Measurements from ENCODE around the gene OSBP2. TPM values are rescaled to one million over a fixed set of nuclear protein-coding genes. Genes with fewer than 3 reads are reported as not detected.
"Not testable (repeated sequence)": the region's sequence is repeated elsewhere in the genome, so short reads cannot be mapped to it uniquely, and the experiment has no call there.

Gene OSBP2
- total RNA-seq, 1 experiment from 2014 or later = 22.5 TPM

- no peak for DNase-seq (ENCODE audit: low read depth)
Measured at GRCh38 chr22:30718491-30718890, 23.8 kb downstream of the OSBP2 start.

- no peak for DNase-seq (ENCODE audit: low read depth)
Measured at GRCh38 chr22:30718938-30719337, 24.3 kb downstream of the OSBP2 start.

GRCh38 chr22:30720263-30720837 is 25.7 kb downstream of the OSBP2 start:
- no peak for DNase-seq (ENCODE audit: low read depth)

GRCh38 chr22:30721741-30722140 is 27.1 kb downstream of the OSBP2 start:
- DNase-seq (ENCODE audit: low read depth) = no peak

DNA sequence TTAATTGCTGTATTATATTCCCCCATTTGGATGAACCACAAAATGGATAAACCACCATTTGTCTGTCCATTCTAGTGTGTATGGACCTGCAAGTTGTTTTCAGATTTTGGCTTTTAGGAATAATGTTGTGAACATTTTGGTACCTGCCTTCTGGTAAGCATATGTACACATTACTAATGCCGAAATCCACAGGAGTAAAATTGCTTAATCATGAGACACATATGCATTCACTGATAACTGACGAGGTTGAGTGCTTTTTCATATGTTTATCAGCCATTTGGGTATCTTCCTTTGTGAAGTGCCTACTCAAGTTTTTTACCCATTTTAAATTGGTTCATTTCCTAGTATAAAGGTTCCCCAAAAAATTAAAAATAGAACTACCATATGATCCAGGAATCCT is 34.2 kb downstream of the OSBP2 start:
- no peak for DNase-seq (ENCODE audit: low read depth)

- DNase-seq (ENCODE audit: low read depth) = peak; percentile 21
Measured at GRCh38 chr22:30731658-30732057, 37.0 kb downstream of the OSBP2 start.

GRCh38 chr22:30732426-30732825 is 37.8 kb downstream of the OSBP2 start:
- no peak for DNase-seq (ENCODE audit: low read depth)

DNA sequence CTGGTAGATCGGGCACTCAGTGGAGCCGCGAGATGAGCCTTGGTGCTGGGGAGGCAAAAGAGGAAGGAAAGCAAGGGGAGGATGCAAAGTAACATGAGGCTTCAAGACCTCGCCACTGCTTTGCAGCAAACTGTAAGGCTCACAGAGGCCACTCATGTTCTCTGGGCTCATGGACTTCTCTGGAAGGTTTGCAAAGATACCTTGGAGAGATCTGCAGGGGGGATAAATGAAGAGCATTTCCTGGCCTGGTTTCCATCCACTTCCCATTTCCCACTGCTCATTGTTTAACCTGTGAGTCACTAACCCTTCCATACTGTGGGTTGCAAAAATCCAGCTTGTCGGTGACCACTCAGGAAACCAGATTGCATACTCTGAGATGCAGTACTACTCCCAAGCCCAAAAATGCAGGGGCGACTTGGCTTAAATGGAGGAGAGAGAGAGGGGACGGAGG is 38.5 kb downstream of the OSBP2 start:
- DNase-seq (ENCODE audit: low read depth) = peak; percentile 85

DNA sequence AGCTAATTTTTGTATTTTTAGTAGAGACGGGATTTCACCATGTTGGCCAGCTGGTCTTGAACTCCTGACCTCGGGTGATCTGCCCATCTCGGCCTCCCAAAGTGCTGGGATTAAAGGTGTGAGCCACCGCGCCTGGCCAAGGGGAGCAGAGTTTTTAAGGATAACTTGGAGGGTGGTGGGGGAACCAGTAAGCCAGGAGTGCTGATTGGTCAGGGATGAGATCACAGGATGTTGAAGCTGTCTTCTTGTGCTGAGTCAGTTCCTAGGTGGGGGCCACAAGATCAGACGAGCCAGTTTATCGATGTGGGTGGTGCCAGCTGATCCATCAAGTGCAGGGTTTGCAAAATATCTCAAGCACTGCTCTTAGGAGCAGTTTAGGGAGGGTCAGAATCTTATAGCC is 45.3 kb downstream of the OSBP2 start:
- DNase-seq (ENCODE audit: low read depth) = peak; percentile 58

DNA sequence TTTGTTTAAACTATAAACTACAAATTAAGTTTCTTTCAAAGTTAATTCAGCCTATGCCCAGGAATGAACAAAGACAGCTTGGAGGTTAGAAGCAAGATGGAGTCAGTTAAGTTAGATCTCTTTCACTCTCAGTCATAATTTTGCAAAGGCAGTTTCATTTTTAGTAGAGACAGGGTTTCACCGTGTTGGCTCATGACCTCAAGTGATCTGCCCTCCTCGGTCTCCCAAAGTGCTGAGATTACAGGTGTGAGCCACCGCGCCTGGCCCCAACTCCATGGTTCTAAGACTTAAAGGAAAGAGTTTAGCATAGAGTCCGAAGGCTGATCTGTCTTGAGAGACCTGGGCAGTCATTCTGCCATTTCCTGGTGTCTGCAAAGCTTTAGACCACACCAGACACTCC is 45.8 kb downstream of the OSBP2 start:
- not testable (repeated sequence) for DNase-seq (ENCODE audit: low read depth)

DNA sequence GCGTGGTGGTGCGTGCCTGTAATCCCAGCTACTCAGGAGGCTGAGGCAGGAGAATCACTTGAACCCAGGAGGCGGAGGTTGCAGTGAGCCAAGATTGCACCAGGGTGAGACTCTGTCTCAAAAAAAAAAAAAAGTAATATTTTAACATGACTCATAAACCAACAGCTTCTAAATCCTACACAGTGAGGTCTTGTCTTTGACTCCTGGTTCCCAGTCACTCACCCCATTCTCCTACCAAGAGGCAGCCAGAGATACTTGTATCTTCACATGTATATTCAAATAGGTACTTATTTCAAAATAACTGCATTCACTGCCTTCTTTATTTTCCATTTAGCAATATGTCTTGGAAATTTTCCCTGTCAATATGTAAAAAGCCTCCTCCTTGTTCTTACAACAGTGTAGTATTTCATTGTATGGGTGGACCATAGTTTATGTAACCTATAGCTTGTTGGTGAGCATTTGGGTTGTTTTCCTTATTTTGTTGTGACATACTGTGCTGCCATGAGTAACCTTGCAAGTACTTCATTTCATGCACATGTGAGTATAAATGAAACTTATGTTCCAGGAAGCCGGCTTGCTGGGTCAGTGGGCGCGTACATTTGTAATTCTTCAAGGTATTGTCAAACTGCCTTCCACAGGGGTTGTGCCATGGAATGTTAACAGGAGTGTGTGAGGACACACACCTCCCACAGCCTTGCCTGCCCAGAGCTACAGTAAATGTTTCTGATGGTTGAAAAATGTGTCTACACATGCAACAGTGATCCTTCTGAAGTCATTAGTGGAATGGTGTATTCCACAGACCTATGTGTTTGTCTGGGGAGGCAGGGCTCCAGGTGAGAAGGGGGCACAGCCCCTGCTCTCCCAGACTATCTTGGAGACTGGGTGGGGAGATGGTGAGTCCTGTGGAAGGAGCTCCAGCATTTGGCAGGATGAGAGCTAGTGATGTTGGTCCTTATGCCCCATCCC is 47.9 kb downstream of the OSBP2 start:
- peak; percentile 66 for DNase-seq (ENCODE audit: low read depth)

- no peak for DNase-seq (ENCODE audit: low read depth)
Measured at GRCh38 chr22:30743257-30744020, 48.8 kb downstream of the OSBP2 start.

DNA sequence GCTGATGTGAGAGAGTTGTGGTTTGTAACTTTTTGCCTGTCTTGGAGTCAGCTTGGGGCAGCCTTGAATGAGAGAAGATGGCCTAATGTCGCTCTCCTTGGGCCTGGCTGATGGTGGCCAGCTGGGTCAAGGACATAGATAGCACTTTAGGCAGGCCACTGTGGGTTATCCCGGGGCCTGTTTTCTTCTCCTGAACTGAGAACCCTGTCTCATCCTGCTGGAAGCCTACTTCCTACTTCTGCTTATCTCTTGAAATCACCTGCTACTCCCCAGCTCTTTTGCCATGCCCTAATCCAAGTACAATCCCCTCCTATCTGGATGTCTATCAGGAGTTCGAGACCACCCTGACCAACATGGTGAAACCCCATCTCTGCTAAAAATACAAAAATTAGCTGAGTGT is 49.5 kb downstream of the OSBP2 start:
- DNase-seq (ENCODE audit: low read depth) = no peak

DNA sequence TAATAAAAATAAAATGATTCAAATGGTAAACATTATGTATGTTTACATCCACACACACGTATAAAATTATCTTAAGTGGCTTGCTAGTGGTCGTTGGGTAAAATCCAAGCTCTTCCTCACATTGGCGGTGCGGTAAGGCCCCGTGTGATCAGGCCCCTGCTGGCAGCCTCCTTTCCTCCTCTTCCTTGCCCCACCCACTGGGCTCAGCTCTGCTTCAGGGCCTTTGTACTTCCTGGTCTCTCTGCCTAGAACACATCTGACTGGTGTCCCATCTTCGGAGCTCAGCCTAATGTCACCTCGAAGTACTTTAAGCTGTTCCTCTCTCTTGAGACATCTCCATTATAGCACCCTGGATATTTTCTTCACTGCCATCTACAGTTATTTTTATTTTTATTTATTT is 52.8 kb downstream of the OSBP2 start:
- DNase-seq (ENCODE audit: low read depth) = no peak

- no peak for DNase-seq (ENCODE audit: low read depth)
Measured at GRCh38 chr22:30749272-30749671, 54.6 kb downstream of the OSBP2 start.

GRCh38 chr22:30749849-30750248 is 55.2 kb downstream of the OSBP2 start:
- no peak for DNase-seq (ENCODE audit: low read depth)

- DNase-seq (ENCODE audit: low read depth) = no peak
Measured at GRCh38 chr22:30751529-30751928, 56.9 kb downstream of the OSBP2 start.

GRCh38 chr22:30752771-30753170 is 58.1 kb downstream of the OSBP2 start:
- DNase-seq (ENCODE audit: low read depth) = no peak

- no peak for DNase-seq (ENCODE audit: low read depth)
Measured at GRCh38 chr22:30753701-30754100, 59.0 kb downstream of the OSBP2 start.

DNA sequence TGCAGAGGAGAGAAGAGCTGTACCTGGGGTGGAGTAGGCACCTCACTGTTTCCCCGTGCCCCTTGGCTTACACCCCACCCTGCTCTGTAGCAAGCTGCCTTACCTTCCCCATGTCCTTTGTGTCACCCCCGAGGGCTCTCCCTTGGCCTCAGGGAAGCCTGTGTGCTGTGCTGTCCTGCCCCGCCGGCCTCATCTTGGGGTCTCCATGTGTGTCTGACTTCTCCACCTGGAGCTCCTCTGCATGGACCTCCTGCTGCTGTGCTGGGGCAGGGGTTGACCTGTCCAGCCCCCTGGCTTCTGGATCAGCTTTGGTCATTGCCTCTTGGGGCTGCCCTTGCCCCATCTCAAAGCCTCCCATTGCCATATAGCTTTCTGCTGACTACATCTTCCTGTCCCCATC is 59.8 kb downstream of the OSBP2 start:
- DNase-seq (ENCODE audit: low read depth) = no peak

DNA sequence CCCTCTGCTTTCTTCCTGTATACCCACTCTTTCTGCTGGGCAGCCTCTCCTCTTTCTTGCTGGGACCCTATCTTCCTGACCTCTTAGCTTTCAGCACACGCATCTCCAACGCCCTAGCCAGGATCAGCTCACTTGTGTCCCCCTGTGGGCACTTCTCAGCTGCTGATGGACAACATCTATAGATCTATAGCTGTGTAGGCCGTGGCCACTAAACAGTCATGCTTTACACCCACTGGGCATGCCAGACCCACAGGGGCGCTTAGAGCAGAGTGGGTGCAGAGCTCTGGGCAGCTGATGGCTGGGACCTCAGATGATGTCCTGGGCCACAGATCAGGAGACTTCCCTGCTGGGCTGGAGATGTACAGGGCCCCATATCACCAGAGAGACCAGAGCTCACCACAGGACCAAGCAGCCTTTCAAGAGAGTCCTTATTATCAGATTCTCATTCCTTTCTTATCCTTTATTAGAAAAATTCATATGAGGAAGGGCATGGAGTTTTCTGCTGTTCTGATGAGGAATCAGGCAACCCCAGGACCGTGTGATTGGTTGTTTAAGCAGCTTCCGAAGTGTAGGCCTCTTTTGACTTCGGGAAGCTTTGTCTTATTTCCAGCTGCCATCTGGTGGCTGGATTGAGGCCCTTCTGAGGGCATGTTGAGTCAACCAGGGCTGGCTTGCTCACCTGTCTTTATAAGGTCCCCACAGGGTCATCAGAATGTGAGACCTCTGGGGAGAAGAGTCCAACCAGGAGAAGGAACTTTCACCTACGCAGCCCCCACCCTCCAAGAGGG is 60.5 kb downstream of the OSBP2 start:
- DNase-seq (ENCODE audit: low read depth) = peak; percentile 75

Data from HT1080 (cell line).